HG03520 (cell line): ENCODE data around the gene APOBEC3B.
A peak's percentile ranks its signal among the peaks of the same experiment; 100 is the strongest.
"Not testable (repeated sequence)": the region's sequence is repeated elsewhere in the genome, so short reads cannot be mapped to it uniquely, and the experiment has no call there.

Source experiments
- ATAC-seq: cut with Tn5 transposase; IDR thresholded peaks from one replicate; pipeline ENCODE4 v1.9.1; 2021; ENCODE audit warnings: mild to moderate bottlenecking, moderate library complexity; ENCODE audit not compliant: unreplicated experiment

APOBEC3B gene

GRCh38 chr22:38981992-38982927, at the start of gene APOBEC3B:
TSS of gene APOBEC3B (plus strand) at chr22:38982347. CDS start at chr22:38982454, 107 bp downstream.
- peak; percentile 40 for ATAC-seq

- no peak for ATAC-seq
These were observed 47.1 kb upstream of the APOBEC3B start for GRCh38 chr22:38935023-38935422.

DNA sequence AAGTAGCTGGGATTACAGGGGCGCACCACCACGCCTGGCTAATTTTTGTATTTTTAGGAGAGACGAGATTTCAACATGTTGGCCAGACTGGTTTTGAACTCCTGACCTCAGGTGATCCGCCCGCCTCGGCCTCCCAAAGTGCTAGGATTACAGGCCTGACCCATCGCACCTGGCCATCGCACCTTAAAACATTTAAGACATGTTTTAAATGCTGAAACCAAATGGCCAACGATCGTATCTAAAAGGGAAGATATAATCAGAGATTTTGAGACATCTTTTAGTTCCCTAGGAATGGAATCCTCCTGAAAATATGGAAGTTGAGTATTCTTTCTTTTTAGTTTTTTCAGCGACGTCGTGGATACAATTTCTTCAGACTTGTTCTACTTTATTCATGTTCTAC, 46.5 kb upstream of the APOBEC3B start:
- no peak for ATAC-seq

- no peak for ATAC-seq
These were observed 45.6 kb upstream of the APOBEC3B start for GRCh38 chr22:38936562-38936961.

DNA sequence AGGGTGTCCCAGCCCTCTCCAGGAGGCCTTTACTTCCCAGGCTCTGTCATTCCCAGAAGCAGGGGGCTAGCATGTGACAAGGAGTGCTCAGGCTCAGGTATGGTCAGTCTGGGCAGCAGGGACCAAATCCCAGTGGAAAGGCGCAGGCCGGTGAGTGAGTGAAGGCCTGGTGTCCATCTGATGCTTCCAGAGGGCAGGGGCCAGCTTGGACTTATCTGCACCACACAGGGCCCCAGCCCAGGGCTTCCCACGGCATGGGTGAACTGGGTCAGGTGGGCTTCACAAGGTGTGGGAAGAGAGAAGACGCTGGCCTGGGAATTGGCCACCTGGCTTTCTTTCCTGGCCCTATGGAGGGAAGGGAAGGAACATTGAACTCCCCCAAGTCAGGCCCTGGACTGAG, 45.1 kb upstream of the APOBEC3B start:
- no peak for ATAC-seq

DNA sequence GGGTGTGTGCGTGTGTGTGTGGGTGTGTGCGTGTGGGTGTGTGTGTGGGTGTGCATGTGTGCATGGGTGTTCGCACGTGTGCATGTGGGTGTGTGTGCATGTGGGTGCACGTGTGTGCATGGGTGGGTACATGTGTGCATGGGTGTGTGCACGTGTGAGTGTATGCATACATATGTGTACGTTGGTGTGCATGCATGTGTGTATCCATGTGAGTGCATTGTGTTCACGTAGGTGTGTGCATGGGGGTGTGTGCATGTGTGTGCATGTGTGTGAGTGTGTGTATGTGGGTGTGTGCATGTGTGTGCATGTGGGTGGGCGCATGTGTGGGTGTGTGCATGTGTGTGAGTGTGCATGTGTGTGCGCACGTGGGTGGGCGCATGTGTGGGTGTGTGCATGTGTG, 44.6 kb upstream of the APOBEC3B start:
- ATAC-seq, result no peak

- ATAC-seq, result no peak
These were observed 43.9 kb upstream of the APOBEC3B start for GRCh38 chr22:38938221-38938620.

DNA sequence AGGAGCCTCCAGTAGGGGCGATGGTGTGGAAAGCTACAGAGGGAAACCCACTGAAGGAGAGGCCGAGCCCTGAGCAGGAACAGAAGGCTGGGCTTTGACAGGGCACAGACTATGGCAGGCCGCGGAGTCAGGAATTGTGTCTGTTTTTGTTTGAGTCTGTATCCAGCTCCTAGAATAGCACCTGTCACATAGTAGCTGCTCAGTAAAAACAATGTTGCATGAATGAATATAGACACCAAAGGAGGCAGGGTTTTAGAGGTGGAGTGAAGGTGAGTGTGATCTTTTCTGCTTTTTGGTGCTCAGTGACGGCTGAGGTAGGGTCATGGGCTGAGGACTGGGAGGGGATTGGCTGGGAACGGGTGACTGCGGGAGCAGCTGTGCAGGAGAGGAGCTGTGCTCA, 43.2 kb upstream of the APOBEC3B start:
- no peak for ATAC-seq

DNA sequence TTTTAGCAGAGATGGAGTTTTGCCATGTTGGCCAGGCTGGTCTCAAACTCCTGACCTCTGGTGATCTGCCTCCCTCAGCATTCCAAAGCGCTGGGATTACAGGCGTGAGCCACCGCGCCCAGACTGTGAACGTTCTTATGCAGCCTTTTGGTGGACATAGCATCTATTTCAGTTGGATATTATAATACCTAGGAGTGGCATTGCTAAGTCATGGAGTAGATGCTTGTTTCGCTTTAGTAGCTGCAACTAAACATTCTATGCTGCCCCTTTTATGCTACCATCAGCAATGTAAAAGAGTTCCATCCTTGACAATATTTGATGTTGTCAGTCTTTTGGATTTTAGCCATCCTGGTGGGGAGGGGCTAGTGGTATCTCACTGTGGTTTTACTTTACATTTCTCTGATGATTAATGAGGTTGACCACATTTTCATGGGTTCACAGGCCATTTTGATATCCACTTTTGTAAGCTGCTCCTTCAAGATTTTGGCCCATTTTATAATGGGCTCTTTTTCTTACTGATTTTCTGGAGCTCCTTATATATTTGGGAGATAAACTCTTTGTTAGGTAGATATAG, 41.2 kb upstream of the APOBEC3B start:
- no peak for ATAC-seq

DNA sequence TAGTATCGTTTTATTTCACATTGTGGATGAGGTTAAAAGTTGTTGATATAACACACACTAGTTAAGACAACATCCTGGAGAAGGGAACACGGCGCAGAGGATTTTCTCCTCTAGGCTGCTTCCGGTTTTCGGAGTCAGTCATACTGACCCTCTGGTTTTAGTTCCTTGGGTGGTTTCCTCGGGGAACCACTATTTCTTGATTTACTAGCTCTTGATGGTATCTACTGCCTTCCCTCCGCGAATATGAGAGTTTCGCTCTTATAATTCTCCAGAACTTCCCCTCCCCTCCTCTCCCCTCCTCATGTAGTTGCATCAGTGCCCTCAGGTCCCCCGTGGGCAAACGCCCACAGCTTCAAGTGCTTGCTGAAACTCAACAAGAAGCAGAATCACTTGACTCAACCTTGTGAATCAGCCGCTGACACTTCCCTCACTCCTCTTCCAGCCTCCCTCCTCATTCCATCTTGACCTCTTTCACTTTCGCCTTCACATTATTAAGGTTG, 40.6 kb upstream of the APOBEC3B start:
- no peak for ATAC-seq

DNA sequence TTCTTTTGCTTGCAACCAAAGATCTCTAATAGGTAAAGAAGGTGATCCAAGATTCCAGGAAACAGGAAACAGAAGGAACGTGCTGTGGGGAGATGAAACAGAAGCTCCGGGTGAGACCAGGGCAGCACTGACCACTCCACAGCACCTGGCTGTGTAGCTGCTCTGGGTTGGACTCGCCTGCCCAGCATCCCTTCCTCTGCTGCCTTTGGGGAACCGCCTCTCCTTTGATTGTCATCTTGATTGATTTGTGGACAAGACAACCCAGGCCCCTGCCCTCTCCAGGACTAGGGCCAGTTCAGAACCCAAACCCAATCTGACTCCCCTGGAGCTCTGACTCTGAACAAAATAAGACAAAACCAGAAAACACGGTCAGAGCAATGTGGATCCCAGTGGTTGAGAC, 39.4 kb upstream of the APOBEC3B start:
- no peak for ATAC-seq

DNA sequence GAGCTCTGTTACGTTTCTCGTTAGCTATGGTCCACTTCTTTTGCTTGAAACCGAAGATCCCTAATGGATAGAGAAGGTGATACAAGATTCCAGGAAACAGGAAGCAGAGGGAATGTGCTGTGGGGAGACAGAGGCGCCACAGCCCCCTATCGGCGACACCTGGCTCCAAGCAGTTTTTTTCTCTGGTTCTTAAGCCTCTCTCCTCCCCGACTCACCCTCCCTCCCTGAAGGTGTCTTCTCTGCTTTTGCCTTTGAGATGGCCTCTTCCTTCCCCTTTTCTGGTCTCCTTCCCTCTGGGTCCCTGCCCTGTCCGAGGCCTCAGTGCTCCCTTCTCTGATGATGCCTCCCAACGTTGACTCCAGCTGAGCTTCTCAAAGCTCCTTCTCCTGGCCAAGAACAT, 38.9 kb upstream of the APOBEC3B start:
- no peak for ATAC-seq

DNA sequence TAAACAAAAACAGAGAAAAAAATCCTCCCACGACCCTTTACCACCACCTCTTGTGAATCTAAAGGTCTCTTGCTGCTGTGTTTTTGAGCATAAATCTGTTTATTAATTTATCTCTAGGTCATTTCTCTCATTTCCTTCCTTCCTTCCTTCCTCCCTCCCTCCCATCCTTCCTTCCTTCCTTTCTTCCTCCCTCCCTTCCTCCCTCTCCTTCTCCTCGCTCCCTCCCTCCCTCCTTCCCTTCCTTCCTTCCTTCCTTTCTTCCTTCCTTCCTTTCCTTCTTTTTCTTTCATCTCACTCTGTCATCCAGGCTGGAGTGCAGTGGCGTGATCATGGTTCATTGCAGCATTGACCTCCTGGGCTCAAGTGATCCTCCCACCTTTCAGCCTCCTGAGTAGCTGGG, 38.3 kb upstream of the APOBEC3B start:
- no peak for ATAC-seq

GRCh38 chr22:38944653-38945052, 37.5 kb upstream of the APOBEC3B start:
- no peak for ATAC-seq

DNA sequence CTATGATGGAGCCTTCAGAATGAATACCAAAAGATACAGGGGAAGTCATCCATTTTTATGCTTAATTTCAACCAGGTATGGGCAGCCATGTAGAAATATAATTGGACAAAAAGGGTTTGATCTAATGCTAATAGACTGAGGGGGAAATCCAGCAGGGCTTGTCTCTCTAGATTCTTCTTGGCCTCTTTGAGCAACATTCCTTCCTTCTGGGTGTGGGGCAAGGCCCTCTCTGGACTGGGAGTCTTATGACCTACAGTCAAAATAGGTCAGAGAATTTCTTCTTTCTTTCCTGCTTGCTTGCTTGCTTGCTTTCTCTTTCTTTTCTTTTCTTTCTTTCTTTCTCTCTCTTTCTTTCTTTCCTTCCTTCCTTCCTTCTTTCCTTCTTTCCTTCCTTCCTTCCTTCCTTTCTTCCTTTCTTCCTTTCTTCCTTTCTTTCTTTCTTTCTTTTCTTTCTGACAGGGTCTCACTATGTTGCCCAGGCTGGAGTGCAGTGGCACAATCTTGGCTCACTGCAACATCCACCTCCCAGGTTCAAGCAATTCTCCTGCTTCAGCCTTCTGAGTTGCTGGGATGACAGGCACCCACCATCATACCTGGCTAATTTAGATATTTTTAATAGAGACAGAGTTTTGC, 36.3 kb upstream of the APOBEC3B start:
- not testable (repeated sequence) for ATAC-seq

DNA sequence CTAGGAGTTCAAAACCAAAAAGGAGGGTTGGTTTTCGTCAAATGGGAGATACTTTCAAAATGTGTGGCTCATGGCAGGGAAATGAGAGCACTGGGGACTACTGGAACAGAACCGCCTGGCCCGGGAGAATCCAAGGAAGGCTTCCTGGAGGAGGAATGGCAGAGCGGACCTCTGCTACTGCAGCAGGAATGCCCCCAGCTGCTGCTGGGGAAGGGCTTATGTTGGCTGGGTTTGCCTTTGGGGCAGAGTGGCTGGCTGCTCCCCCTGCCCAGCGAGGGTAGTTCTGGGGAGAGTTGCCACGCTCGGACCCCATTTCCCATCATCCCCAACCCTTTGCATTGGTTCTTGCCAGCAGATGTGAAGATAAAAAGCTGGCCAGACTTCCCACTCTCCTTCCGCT, 35.4 kb upstream of the APOBEC3B start:
- no peak for ATAC-seq

GRCh38 chr22:38947321-38948140, 34.6 kb upstream of the APOBEC3B start:
- no peak for ATAC-seq

GRCh38 chr22:38948181-38948940, 33.8 kb upstream of the APOBEC3B start:
- no peak for ATAC-seq

- ATAC-seq, result no peak
These were observed 32.2 kb upstream of the APOBEC3B start for GRCh38 chr22:38949889-38950405.
